ENCODE measurements around the gene KIF2A.
A peak's percentile ranks its signal among the peaks of the same experiment; 100 is the strongest.

KIF2A gene

GRCh38 chr5:62330302-62330701 is 24.3 kb downstream of the KIF2A start:
- no peak for DNase-seq

DNA sequence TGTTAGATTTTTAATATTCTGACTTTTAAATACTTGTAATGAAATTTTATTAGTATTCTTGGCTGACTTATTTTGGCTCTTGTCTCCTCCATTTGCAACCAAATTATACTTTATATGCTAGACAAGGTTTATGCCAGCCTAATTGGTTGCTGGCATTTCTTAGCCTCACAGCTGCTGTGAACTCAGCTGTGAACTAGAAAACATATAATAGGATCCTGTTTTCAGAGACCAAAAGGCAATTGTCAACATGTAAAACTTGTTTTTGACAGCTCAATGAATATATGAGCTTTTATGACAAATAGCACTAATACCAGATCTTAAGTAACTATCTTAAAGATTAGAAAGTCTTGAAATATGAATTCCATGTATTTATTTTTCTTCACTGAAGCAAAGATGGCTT is 25.9 kb downstream of the KIF2A start:
- DNase-seq, result no peak

GRCh38 chr5:62333250-62333794 is 27.3 kb downstream of the KIF2A start:
- no peak for DNase-seq

- no peak for DNase-seq
These were observed 28.1 kb downstream of the KIF2A start for GRCh38 chr5:62334082-62334481.

DNA sequence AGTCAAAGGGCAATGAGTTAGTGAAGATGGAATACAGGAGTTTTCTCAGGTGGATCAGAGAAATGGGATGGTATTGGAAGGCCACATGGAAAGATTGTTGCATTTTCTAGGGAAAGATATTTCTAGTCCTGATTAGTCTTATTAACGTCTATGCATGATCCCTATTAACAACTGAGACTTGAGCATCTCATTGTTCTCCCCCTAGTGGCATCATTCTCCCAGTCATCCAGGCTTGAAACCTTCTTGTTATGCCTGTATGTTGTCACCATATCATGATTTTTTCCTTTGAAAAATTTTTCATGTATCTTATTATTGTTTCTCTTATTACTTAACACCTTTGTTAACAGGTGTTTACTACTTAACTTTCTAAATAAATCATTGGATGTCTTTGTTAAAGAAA is 34.4 kb downstream of the KIF2A start:
- no peak for DNase-seq

- no peak for DNase-seq
These were observed 35.0 kb downstream of the KIF2A start for GRCh38 chr5:62340979-62341378.

DNA sequence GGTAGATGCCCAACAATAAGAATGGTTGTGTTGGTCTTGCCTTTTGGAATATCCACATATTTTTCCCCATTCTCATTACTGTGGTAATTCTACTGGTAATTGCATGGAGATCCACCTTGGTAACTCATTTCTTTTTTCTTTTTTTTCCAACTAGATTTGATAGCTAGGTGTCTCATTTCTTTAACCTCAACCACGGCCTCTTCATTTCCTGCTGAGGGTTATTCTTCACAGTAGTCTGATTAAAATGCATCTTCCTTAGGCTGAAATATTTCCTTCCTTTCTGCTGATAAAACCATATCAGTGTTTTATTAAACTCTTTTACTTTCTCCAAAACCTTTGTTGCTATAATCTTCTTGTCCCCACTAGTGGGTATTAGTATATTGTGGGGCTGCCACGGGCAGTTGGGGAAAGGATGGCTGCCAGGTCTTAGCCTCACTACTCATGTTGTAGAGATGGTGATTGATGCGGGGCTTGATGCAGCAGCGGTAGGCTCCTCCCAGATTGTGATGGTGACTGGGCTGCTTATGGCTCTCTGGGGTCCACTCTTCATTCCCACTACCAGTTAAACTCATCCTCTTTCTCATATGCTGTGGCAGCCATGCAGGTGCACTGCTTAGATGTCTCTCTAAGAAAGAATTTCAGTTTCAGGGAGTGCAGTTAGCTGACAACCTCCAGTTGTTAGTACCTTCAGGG is 35.9 kb downstream of the KIF2A start:
- no peak for DNase-seq

DNA sequence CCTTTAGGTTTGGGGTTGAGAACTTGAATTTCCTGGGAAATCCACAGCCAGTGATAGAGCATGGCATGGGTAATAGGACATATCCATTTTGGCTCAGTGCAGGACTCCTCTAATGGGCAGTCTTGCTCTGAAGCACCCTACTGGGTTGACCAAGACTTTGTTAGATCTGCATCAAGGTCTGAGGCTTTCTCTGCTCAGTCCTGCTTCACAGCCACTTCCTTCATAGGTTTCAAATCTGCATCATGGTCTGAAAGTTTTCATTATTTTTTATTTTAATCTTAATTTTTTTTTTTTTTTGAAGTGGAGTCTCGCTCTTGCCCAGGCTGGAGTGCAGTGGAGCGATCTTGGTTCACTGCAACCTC is 36.5 kb downstream of the KIF2A start:
- no peak for DNase-seq

DNA sequence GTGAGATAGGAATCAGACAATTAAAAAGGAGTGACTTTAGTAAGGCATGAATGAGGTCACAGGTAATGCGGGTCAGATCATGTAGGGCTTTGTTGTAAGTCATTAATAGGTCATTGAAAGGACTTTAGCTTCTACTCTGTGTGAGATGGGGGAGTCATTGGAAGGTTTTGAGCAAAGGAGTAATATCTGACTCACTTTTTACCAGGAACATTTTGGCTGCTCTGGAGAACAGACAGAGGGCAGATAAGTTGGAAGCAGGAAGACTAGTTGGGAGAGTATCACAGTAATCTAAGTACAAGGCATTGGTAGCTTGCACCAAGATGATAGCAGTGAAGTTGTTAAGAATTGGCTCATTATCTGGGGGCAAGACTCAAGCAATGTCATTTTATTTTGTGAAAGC is 37.4 kb downstream of the KIF2A start:
- DNase-seq, result no peak

DNA sequence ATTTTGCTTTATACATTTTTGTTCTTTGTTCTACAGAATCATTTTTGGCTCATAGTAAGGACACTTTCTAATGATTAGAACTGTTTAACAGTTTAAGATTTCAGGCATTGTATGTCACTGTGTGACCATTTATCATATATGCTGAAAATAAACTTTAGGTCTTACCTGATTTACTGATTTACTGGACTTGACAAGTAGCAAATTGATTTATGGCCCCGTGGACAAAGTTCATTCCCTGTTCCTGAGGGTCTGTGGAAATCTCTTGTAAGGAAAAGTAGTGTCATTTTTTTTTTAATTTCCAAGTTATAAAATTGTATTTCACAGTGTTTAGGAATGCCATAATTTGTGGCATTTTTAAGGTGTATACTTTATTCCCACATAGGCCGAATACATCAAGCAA is 40.7 kb downstream of the KIF2A start:
- no peak for DNase-seq

DNA sequence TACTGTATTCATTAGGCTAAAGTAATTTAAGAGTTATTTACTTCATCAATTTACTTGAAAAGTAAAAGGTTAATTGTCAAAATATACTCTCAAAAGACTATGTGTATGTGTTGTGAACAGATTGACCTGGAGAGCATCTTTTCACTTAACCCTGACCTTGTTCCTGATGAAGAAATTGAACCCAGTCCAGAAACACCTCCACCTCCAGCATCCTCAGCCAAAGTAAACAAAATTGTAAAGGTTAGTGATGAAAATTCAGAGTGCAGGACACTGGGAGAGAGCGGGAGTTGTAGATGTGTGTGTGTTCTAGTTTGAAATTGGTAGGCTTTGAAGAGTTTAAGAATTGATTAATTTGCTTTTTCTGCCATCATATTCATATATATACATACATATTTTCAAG is 41.9 kb downstream of the KIF2A start:
- no peak for DNase-seq

DNA sequence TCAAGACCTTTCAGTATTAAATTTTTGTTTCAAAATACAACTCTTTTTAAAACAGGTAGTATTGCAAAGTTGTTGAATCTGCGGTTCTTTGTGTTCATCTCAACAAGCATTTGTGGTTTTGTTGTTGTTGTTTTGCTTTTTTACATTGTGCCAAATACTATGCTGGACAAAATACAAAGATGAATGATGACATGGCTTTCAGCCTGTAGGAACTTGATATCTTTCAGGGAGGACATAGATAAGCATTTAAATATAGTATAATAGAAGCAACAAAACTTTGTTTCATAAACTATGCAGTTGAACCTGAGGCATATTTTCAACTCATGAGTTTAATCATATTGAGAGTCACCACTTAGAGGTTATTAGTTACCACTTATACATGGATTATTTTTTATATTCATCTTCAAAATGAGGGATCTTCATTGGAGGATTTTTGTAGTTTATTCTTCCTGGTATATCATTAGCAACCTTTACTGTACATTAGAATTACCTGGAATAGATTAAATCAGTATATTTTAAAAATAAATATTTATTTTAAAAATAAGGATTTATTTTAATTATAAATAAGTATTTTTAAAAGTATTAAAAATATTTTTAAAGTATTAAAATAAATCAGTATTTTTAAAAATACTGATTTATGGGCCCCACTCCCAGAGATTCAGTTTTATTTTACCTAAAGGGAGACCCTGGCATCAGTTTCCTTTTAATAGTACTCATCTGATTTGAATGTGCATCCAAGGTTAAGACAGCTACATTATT is 42.9 kb downstream of the KIF2A start:
- DNase-seq, result no peak

DNA sequence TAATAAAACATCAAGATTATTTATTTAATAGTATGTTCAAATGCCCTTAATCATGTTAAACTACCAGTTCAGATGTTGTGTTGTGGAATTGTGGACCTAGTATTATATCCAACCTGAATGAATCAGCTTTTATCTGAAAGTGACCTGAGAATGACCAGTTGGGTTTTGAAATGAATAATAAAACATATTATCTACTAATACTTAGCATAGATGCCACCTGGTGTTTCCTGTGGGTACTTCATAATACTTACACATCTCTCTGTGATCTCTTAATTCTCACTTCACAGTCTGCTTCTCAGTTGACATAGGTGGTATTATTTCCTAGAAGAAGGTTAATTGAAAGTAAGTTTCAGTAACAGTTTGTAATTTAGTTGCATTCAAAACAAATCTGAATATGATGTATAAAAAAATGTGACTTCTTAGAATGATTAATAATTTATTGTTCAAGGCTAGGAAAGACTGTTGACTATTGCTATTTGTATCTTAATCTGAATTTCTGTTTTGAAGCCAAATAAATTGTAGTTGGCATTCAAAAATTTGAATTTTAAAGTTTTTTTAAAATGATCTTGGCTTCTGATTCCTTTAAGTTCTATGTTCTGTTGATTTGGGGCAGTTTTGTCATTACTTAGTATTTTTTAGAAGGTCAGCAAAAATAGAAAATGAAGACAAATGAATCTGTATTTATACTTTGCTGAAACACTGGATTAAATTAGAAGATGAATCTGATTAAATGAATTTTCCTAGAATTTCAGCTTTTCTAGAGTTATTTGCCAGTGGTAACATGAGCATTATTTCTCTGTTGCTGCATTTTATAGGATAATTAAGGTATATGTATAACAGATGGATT is 48.2 kb downstream of the KIF2A start:
- no peak for DNase-seq

GRCh38 chr5:62362701-62363100 is 56.7 kb downstream of the KIF2A start:
- DNase-seq, result no peak

DNA sequence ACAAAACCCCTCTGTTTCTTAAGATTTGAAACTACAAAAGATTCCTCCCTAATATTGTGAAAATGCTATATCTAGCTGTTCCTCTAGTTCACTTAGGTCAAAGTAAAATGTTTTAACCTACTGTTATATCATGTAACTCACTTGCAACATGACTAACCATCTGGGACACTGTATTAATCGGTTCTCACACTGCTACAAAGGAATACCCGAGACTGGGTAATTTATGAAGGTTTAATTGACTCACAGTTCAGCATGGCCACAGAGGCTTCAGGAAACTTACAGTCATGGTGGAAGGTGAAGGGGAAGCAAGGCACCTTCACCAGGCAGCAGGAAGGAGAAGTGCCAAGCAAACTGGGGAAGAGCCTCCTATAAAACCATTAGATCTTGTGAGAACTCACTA is 63.0 kb downstream of the KIF2A start:
- DNase-seq, result peak; percentile 7

DNA sequence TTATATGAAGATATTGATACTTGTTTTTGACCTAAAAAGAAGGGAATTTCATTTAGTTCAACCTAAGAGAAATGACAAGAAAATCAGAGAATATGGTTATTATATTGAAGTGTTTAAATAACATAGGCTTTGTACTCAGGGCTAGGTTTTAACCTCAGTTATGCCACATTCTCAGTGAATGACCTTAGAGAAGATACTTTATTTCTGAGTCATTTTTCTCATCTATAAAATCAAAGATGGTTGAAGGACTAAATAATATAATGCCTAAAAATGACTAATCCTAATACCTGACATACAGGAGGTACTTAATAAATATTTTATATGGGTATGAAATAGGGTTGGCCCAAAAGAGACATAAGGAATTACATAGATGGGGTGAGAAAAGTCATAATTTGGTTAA is 65.4 kb downstream of the KIF2A start:
- no peak for DNase-seq

DNA sequence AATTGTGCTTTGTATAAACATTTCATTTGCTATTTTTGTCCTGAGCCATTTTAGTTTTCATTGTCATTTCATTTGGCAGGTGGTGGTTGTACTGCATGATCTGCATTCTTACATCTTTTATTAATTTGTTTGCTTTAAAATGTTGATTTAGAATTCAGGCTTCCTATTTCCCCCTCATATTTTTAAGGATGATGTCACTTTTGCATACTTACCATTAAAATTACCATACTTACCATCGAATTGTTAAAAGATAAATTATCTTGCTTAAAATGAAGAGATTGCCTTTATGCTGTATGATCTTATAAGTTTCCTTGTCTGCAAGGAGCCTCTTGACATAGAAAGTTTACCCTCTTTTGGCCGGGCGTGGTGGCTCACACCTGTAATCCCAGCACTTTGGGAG is 66.6 kb downstream of the KIF2A start:
- DNase-seq, result no peak

- no peak for DNase-seq
These were observed 67.4 kb downstream of the KIF2A start for GRCh38 chr5:62373382-62373781.

DNA sequence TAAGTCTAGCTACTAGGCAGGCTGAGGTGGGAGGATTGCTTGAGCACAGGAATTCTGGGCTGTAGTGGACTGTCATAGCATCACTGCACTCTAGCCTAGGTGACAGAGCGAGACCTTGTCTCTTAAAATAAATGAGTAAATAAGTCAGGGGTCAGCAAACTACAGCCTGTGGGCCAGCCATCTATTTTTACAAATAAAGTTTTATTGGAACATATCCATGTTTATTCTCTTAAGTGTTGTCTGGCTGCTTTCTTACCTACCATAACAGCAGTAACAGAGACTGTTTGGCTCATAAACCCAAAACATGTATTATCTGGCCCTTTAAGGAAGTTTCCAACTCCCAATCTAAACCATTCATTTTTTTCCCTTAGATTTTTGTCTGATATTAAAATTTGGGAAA is 68.1 kb downstream of the KIF2A start:
- DNase-seq, result no peak

GRCh38 chr5:62375627-62376026 is 69.6 kb downstream of the KIF2A start:
- DNase-seq, result no peak

GRCh38 chr5:62376064-62376463 is 70.1 kb downstream of the KIF2A start:
- DNase-seq, result no peak

- DNase-seq, result no peak
These were observed 79.1 kb downstream of the KIF2A start for GRCh38 chr5:62385131-62385530.

DNA sequence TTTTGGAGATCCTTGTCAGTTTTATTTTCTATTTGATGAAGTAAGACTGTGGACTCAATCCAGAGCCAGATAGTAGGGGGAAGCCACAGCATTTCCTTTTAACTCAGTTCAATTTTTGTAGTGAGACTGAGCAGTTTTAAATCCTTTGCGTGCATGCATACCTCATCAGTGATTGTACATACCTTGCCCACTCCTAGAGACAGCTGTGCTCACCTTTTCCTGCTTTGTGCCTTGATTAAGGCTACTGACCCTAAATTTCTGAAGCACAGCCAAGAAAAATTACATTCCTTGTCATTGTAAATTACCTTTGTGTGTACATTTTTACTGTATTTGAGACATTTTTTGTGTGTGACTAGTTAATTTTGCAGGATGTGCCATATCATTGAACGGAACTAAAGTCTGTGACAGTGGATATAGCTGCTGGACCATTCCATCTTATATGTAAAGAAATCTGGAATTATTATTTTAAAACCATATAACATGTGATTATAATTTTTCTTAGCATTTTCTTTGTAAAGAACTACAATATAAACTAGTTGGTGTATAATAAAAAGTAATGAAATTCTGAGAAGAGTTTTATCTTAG is 79.9 kb downstream of the KIF2A start:
- no peak for DNase-seq
